GM19328 (cell line): ENCODE results near the gene PCAT7.

Experiments
- ATAC-seq: cut with Tn5 transposase; IDR thresholded peaks from one replicate; pipeline ENCODE4 v1.9.1; 2021; ENCODE audit warnings: mild to moderate bottlenecking, moderate library complexity; ENCODE audit not compliant: unreplicated experiment

PCAT7 gene

DNA sequence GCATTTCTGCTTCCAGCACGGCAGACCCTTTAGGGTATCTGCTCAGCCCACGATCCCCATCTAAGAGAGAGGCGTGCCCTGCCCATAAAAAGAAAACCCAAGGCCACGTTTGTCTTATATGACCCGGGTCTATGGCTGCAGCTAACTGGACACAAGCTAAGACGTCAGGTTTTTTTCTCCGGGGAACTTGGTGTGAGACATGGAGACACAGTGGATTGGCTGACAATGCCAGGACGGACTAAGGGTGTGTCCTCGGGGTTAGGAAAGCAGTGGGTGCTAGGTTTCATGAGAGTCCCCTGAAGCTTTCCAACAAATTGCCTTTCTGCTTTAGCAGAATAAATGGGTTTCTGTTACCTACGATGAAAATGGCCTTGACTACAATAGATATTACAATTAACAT lies 45.8 kb downstream of the PCAT7 start:
- ATAC-seq = no peak

DNA sequence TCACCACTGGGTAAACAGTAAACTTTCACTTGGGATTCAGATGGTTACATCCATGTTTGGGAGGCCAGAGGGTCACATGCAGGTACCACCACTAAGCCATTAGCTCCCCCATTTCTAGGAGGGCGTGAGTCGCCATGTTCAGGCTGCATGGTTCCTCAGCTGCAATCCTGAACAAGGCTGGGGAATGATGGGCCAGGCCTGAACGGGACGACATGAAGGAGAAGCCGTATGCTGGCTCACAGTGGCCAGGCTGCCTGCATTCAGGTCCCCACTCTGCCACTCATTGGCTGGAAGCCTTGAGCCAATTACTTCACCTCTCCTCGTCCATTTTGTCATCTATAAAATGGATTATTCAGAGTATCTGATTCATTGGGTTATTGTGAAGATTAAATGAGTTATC lies 47.8 kb downstream of the PCAT7 start:
- ATAC-seq = no peak

DNA sequence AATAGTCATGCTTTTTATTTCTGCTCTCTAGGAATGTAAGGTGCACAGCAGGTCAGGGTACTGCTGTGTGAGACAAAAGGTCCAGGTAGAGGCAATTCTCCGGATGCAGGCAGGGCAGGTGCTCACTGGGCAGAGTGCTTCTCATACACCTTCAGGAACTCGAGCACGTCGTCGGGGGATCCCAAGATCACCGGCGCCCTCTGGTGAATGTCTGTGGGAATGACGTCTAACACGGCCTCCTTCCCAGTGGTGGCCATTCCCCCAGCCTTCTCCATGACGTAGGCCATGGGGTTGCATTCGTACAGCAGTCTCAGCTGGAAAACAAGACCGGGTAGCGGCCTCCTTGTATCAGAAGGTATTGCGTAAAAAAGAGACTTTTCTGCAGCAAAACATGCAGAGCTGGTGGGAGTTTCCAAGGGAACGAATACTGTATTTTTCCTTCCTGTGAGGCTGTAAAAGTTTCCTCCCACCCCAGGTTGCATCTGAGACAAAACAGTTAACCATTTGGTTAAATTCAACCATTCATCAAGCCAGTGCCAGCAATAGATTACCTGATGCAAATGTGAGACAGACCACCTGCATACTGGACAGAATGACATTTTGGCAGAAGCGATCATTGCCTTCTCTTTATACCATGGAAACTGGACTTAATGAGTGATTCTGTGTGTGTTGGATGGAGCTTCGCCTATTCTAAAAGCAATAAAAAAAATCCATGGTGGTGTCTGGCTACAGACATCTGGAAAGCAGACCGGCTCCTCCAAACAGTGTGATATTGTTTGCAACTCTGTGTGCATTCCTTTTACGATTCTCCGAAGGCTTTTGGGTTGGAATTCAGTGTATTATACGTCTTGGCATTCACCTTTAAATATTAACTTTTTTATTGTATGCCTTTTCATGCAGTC lies 48.6 kb downstream of the PCAT7 start:
- no peak for ATAC-seq

DNA sequence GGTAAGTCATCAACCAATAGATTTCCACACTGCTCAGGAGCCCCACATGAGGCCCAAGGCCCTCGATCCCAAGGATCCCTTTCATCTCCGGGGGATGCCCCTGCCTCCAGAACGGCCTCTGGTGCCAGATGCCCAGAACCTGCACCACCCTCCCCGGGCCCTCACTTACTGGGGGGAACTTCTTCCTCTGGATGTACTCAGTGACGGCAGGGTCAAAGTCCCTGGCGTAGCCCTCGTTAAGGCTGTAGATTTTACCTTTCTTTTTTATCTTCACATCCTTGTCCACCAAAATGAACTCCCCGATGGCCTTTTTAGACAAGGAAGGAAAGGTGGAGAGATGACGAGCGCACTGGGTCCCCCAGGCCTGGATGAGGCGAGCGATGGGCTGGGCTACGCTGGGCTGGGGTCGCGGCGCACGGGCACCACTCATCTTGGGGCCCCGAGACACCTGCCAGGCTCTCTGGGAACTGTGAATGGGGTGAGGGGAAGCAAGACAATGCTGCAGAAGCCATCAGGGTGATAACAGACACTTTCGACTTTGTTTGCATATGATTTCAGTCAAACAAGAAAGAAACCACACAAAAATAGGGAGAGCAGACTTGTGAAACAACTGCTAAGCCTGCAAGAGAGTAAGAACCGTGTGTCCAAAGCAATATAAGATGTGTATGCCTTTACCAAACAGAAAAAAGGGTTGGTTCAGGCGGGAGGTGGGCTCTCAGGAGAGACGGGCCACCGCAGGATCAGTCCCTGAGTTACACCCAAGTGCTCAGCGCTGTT lies 52.0 kb downstream of the PCAT7 start:
- ATAC-seq = no peak

DNA sequence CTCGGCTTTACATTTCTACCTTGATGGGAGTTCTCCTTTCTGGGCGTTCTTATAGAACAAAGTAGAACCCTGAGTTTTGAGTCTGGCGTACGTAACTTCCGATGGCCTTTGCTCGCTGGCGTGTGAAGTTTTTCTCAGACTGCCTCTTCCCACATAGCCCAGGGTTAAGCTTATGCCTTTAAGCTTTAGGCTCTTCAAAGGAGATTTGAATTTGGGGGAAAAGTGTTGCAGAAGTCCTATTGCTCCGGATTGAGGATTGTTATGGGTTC lies 52.5 kb downstream of the PCAT7 start:
- no peak for ATAC-seq

DNA sequence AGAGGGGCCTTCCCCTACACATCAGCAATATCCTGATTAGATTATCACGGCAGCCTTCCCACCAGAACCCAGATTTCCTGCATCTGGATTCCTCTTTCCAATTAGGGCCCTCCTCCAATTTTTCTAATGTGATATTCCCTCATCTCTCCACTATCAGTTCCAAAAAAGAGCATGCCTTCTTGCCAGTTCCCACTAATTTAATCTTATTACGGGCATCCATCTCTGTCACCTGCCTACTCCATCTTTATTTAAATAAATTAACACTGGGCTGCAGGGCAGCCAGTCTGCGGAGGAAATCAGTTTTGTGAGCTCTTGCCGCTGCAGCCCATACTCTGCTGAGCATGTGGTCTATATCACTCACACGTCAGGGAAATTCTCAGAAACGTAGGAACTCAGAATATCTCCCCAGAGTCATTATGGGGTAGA lies 55.3 kb downstream of the PCAT7 start:
- ATAC-seq = no peak

DNA sequence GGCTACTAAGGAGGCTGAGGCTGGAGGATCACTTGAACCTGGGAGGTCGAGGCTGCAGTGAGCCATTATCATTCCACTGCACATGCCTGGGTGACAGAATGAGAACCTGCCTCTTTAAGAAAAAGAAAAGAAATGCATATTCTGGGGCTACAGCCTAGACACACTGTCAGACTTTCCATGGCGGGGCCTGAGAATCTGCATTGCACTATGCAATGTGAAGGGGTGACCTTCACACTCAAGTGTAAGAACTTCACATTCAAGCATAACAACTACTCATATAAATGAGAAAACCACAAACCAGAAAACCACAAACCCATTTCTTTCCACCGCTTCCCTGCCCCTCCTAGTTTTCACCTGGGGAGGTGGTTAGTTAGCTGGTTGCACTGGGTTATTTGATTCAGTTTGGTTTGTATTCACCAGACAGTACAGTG lies 56.8 kb downstream of the PCAT7 start:
- no peak for ATAC-seq

DNA sequence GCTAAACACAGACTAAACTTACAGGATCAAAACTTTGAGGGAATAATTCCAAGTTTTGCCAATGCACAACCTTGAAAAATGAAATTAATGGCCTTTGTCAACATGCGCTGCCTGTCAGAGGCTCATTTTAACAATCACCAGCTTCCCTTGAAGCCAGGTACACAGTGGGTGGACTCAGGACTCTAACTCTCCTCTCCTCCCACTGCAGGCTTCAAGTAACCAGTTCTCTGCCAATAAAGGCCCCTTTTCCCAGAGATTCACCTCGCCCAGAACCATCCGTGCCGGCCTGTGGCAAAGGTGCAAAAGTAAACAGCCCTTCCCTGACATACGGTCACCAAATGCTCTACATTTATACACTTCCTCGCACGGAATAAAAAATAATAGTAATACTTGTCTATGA lies 57.2 kb downstream of the PCAT7 start:
- no peak for ATAC-seq

DNA sequence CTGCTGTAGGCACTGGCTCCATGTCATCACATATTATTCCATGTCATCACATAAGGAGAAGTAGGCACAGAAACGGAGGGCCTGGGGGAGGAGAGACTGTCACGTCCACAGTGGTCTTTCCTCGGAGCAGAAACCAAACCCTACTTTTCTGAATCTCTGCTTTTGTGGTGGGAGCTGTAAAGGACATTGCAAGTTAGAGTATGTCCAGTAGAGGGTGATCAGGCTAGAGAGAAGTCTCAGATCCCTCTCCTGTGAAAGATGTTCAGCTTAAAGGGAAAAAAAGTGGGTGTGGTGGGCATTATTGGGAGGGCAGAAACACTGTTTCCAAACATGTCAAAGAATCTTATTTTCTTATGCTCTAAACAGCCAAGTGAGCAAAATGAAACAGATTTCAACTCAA lies 58.1 kb downstream of the PCAT7 start:
- ATAC-seq = no peak

DNA sequence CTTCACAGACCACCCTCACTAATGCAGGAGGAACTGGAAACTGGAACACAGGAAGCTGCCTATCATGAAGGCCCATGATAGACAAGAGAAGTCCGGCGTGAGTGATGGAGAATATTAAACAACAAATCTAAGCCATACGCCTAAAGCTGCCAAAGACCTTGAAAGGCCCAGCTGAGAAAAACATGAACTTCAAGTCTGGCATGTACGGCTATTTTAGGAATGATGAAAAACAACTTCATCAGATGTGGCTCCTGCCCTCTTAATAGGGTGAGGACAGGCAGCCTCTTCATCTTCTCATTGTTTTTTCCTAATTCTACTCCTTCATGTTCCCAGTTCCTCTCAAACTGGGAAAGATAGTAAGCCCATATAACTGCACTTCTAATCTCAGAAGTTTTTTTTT lies 64.1 kb downstream of the PCAT7 start:
- no peak for ATAC-seq
